Measurements from ENCODE around the gene ZMYND8. TPM values are rescaled to one million over a fixed set of nuclear protein-coding genes. Genes with fewer than 3 reads are reported as not detected.

ZMYND8 gene
- total RNA-seq, 1 donor from 2014 or later, result 45.7 TPM

GRCh38 chr20:47191074-47191673 lies 165.3 kb downstream of the ZMYND8 start:
- no peak for TF ChIP-seq CTCF (IDR thresholded peaks at IDR 0.05)
- H3K4me3 ChIP-seq, result no peak overlapping the region
- intact Hi-C loops (cut with DNase I), result no loop called here
- H3K4me1 ChIP-seq, result no peaks in the 10 kb centered on the region
- DNase-seq (no peak), ATAC-seq (no peak)
- H3K27ac ChIP-seq, result no peak overlapping the region
- H3K36me3 ChIP-seq, result no peaks in the 10 kb centered on the region
- peaks cover 7% of the 10 kb centered on the region for H3K27me3 ChIP-seq
- no peaks in the 10 kb centered on the region for H3K9me3 ChIP-seq

- no peak for ATAC-seq
- intact Hi-C loops (cut with DNase I), result no loop called here
- no peak overlapping the region for H3K27ac ChIP-seq
- no peaks in the 10 kb centered on the region for H3K4me1 ChIP-seq
- TF ChIP-seq CTCF (IDR thresholded peaks at IDR 0.05), result no peak
- no peaks in the 10 kb centered on the region for H3K9me3 ChIP-seq
- H3K27me3 ChIP-seq, result peaks cover 8% of the 10 kb centered on the region
- no peaks in the 10 kb centered on the region for H3K36me3 ChIP-seq
- DNase-seq, result no peak
- no peak overlapping the region for H3K4me3 ChIP-seq
Measured at GRCh38 chr20:47189060-47189459, 167.4 kb downstream of the ZMYND8 start.

- TF ChIP-seq CTCF (IDR thresholded peaks at IDR 0.05), result no peak
- no peaks in the 10 kb centered on the region for H3K4me1 ChIP-seq
- no peak overlapping the region for H3K4me3 ChIP-seq
- peaks cover 13% of the 10 kb centered on the region for H3K27me3 ChIP-seq
- no peaks in the 10 kb centered on the region for H3K36me3 ChIP-seq
- DNase-seq (no peak), ATAC-seq (no peak)
- intact Hi-C loops (cut with DNase I), result no loop called here
- no peaks in the 10 kb centered on the region for H3K9me3 ChIP-seq
- H3K27ac ChIP-seq, result no peak overlapping the region
Measured at GRCh38 chr20:47188540-47188939, 168.0 kb downstream of the ZMYND8 start.

GRCh38 chr20:47187450-47188195 lies 168.9 kb downstream of the ZMYND8 start:
- Histone ChIP-seq H3K4me3 (no peak overlapping the region), H3K9me3 (no peaks in the 10 kb centered on the region), H3K4me1 (no peaks in the 10 kb centered on the region), H3K27me3 (peaks cover 18% of the 10 kb centered on the region), H3K36me3 (no peaks in the 10 kb centered on the region), H3K27ac (no peak overlapping the region)
- intact Hi-C loops (cut with DNase I), result no loop called here
- ATAC-seq (no peak), DNase-seq (no peak)
- TF ChIP-seq CTCF (IDR thresholded peaks at IDR 0.05), result no peak

GRCh38 chr20:47183367-47183766 lies 173.1 kb downstream of the ZMYND8 start:
- H3K4me1 ChIP-seq, result no peaks in the 10 kb centered on the region
- DNase-seq, result no peak
- no peak overlapping the region for H3K27ac ChIP-seq
- no peak overlapping the region for H3K4me3 ChIP-seq
- ATAC-seq, result no peak
- H3K36me3 ChIP-seq, result no peaks in the 10 kb centered on the region
- no peaks in the 10 kb centered on the region for H3K9me3 ChIP-seq
- peaks cover 18% of the 10 kb centered on the region for H3K27me3 ChIP-seq
- intact Hi-C loops (cut with DNase I), result no loop called here
- no peak for TF ChIP-seq CTCF (IDR thresholded peaks at IDR 0.05)
